GM18867 (cell line): Measurements from ENCODE around the gene DGKZ.
A peak's percentile ranks its signal among the peaks of the same experiment; 100 is the strongest.

ENCODE experiments used
- ATAC-seq: cut with Tn5 transposase; IDR thresholded peaks from one replicate; pipeline ENCODE4 v1.9.1; 2021; ENCODE audit warnings: mild to moderate bottlenecking, moderate library complexity; ENCODE audit not compliant: unreplicated experiment

DGKZ gene

GRCh38 chr11:46343520-46343919, 3.7 kb upstream of the DGKZ start:
- ATAC-seq = no peak

GRCh38 chr11:46345131-46345597, 2.1 kb upstream of the DGKZ start:
- ATAC-seq = no peak

- no peak for ATAC-seq
Observed at GRCh38 chr11:46345881-46346484, 1.3 kb upstream of the DGKZ start.

DNA sequence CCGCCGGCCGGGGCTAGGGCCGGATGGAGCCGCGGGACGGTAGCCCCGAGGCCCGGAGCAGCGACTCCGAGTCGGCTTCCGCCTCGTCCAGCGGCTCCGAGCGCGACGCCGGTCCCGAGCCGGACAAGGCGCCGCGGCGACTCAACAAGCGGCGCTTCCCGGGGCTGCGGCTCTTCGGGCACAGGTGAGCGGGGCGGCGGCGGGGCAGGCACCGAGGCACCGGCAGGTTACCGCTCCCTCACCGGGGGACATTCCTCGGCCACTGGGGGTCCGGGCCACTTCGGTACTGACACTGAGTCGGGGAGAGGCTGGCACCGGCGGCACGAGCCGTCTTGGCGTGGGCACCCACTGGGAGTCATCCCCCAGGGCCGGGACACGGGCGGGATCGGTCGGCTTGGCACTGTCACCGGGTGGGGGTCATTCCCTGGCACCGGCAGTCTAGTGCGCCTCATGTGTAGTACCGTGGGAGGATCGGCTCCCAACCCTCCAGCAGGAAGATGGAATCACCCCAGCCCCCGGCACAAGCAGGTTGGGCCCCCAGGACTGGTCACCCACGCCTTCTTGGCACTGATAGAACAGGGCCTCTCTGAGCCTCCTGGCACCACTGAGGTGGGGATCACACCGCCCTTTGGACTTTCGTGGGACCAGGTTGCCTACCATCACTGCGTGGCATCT, 511 bp downstream of the DGKZ start:
- no peak for ATAC-seq

- ATAC-seq = no peak
Observed at GRCh38 chr11:46348566-46349401, 1.5 kb downstream of the DGKZ start.

GRCh38 chr11:46350695-46351094, 3.4 kb downstream of the DGKZ start:
- no peak for ATAC-seq

- no peak for ATAC-seq
Observed at GRCh38 chr11:46351148-46351547, 3.9 kb downstream of the DGKZ start.

- ATAC-seq = no peak
Observed at GRCh38 chr11:46351606-46352005, 4.3 kb downstream of the DGKZ start.

DNA sequence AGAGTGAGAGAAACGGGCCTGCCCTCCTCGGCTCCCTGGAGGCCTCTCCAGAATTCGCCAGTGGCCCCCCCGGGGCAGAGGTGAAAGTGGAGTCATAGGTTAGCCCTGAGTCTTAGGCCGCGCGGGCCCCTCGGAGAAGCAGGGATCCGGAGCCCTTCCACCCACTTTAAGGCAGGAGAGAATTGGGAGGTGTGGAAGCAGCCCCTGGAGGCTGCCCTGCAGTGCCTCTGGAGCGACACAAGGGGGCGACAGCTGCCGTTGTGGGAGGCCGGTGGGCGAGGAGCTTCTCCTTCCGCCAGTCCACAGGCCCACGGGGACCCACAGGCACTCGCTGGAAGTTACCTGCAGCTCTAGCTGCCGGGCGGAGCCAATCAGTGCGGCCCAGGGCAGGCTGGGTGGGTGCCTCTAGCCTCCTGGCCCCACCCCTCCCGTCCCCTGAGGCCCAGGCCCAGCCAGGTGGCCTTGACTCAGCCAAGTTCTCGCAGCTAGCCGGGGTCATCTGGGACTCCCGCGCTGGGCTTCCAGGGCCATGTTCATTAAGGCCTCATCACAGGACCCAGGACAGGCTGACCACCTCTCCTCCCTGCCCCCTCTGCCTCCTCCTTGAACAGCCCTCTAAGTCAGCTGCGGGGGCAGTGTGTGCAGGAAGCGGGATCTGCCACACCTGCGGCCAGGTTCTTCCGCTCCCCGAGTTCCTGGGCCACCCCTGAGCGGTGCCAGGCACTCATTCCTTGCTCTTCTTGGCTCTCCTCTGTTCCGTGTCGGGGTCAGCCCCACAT, 5.0 kb downstream of the DGKZ start:
- no peak for ATAC-seq

DNA sequence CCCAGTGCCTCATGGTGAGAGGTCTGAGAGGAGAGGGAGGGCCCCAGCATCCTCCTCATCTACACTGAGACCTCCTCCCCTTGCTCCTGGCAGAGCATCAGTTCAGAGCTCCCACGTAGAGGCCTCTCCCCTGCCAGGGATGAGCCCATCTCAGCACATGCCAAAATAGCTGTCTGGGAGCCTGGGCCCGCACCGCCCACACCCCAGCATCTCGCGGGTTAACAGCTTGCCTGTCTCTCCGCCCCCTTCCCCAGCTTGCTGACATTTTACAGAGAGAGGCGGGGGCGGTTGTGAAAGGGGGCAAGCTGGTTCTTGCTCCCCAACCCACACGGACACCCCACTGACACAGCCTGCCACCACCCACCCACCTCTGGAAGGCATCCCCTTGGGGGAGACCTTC, 6.4 kb downstream of the DGKZ start:
- ATAC-seq = no peak

GRCh38 chr11:46356924-46357482, 9.7 kb downstream of the DGKZ start:
- ATAC-seq = no peak

DNA sequence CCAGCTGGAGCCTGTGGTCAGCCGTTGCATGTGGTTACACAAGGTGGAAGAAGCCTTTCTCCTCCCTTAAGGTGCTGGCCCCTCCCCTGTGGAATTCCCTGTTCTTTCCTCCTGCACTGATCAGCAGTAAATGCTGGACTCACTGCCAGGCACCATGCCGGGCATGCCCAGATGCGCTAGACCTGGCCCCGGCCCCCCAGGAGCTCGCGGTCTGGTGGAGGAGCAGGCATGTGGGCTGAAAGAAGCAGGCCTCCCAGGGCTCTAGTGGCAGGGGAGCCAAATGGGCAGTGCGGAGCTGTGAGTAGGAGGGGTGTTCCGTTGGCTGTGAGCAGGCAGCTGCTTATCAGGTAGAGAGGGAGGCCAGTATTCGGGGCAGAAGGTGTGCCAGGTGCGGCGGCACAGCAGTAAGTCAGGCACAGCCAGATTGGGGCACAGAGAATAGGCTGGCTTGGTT, 10.2 kb downstream of the DGKZ start:
- no peak for ATAC-seq

DNA sequence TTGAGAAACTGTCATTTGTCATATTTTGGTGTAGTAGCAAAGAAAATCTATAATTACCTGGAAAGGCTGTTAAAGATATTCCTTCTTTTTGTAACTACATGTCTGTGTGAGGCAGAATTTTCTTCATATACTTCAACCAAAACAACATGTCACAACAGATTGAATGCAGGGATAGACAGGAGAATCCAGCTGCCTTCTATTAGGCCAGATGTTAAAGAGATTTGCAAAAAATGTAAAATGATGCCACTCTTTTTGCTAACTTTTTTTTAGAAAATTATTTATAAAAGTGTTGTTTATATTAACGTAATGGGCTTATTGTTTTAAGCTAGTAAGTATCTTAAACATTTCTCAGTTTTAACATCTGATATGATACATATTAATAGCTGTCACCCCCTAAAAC, 12.7 kb downstream of the DGKZ start:
- ATAC-seq = no peak

DNA sequence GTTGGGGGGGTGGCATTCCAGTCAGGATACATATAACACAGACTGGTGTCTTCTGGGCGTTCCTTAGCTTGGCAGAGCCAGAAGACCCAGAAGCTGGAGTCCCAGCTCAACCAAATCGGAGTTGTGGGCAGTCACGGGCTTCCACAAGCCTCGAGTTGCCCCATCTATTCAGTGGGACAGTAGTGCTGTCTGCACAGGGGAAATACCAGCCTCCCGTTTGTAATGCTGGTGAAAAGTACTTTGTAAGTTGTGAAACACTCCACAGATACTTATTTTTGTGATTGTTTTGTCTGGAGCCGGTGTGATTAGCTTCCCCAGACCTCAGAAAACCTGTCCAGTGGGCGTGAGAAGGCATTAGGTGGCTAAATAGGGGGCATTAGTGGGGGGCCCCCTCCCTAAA, 13.6 kb downstream of the DGKZ start:
- no peak for ATAC-seq

GRCh38 chr11:46361283-46362155, 14.3 kb downstream of the DGKZ start:
- peak; percentile 88 for ATAC-seq

DNA sequence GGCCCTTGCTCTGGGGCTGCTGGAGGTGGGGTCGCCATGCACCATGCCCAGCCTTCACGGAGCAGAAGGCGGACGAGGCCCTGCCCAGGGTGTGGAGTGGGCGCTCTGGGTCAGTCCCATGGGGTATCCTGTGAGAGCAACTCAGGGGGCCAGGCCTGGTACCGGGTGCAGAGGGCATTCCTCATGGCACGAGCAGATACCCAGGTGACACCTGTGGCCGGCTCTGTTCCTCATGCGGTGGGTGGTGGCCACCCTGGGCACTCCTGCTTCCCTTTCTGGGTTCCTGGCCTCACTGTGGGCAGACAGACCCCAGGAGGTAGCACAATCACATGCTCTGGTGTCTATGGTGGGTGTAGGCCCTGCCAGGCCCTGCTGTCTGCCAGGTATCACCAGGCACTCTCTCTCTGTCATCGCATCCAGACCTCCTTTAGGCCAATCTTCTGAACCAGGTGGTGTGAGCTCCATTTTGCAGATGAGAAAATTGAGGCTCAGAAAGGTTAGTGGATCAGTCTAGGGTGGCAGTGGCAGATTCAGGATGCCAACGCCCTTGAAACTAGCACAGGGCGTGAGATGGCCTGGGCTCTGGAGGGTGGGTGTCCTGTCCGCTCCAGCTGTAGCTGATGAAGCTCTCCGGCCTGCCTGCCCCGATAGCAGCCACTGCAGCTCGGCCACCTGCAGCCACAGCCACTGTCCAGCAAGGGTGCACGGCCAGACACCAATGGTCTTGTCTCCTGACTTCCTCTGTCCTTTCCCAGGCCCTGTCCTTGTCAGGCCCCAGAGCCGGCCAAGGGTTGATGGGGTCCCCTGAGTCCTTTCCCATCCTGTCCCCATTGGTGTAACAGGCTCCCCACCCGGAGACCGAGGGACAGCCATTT, 15.1 kb downstream of the DGKZ start:
- no peak for ATAC-seq

DNA sequence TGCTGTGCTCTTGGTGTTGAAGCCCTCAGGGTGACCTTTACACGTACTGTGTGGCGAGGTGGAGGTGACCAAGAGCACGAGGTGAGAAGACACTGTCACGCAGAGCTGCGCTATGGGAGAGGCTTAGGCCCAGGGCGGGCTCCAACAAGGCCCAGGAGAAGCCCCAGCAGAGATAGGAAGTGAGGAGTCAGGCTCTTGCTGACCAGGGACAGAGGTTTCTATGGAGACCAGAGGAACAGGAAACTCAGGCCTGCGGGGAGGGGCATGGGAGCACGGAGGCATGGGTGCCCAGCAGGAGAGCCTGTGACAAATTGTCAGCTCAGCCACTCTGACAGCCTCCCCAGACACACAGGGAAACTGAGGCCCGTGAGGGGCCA, 15.8 kb downstream of the DGKZ start:
- ATAC-seq = no peak

GRCh38 chr11:46363455-46364005, 16.3 kb downstream of the DGKZ start:
- no peak for ATAC-seq

DNA sequence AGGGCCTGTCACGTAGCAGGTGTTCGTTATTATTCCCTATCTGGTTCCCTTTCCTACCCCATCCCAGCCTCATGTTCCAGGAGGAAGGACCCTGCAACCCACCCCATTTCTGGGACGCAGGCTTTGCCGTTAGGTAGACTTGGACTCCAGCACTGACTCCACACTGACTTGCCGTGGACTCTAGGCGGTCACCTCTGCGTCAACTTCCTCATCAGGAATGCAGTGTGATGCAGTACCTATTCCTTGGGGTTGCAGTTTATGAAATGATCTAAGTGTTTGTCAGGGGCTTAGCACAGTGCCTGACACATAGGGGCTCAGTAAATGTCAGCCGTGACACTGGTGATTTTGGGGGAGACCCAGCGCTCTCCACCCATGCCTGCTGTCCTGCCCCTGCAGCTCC, 16.8 kb downstream of the DGKZ start:
- ATAC-seq = no peak
